Left kidney (tissue), 2 donors: ENCODE data around the gene AKAP12. TPM values are rescaled to one million over a fixed set of nuclear protein-coding genes. Genes with fewer than 3 reads are reported as not detected.
"Not testable (repeated sequence)": the region's sequence is repeated elsewhere in the genome, so short reads cannot be mapped to it uniquely, and the experiment has no call there.

ENCODE experiments used
- DNase-seq: peaks from one replicate; pipeline ENCODE4 v3.0.0-alpha.2; 2013
- polyA plus RNA-seq: library from polyadenylated mRNA; unstranded; fragments of 120-200 nt; gene quantifications from one replicate; pipeline ENCODE4 v1.2.1, GENCODE V29; 2013; ENCODE audit not compliant: insufficient read length

AKAP12 gene
- polyA plus RNA-seq, 1 donor, result 150 TPM

DNA sequence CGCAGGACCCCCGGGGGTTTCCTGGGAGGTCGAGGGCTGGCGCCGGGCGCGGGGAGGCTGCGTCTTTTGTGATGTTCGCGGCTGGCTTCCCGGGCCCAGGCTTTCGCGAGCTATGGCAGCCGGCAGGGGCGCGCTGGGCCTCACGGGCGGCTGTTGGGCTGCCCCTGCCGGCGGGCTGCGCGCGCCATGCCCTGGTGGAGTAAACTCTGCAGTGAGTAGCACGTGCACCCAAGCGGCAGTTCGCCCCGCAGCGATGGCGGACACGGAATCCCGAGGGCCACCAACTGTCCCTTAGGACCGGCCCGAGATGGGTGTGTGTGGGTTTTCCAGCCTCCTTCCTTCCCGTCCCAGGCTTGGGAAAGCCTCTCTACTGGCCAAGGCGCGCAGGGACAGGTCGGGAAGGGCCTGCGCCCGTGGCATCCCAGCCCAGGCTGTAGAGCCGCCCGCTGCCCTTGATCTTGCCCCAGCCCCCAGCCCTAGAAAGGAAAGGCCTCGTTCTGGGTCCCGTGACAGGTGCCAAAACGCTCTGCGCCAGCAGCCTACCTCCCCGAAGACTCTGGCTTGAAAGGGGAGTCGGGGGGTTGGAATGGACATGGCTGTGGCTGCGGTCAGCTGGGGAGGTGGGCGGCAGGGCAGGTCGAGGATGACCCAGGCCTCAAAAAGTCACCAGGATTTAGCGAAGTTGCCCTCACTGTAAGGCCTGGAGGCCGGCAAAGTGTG is 101.9 kb downstream of the AKAP12 start:
- DNase-seq, result no peak

DNA sequence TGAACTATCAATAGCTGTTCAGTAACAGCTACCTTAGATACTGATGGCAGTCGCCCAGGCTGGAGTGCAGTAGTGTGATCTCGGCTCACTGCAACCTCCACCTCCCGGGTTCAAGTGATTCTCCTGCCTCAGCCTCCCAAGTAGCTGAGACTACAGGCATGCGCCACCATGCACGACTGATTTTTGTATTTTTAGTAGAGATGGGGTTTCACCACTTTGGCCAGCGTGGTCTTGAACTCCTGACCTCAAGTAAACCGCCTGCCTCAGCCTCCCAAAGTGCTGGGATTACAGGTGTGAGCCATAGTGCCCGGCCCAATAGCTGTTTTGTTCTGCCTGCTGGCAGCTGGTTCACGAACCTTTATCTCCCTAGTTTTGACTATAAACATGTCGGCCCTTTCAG is 103.0 kb downstream of the AKAP12 start:
- DNase-seq, result not testable (repeated sequence)

DNA sequence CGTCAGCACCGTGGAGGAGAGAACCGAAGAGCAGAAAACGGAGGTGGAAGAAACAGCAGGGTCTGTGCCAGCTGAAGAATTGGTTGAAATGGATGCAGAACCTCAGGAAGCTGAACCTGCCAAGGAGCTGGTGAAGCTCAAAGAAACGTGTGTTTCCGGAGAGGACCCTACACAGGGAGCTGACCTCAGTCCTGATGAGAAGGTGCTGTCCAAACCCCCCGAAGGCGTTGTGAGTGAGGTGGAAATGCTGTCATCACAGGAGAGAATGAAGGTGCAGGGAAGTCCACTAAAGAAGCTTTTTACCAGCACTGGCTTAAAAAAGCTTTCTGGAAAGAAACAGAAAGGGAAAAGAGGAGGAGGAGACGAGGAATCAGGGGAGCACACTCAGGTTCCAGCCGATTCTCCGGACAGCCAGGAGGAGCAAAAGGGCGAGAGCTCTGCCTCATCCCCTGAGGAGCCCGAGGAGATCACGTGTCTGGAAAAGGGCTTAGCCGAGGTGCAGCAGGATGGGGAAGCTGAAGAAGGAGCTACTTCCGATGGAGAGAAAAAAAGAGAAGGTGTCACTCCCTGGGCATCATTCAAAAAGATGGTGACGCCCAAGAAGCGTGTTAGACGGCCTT is 110.0 kb downstream of the AKAP12 start:
- no peak for DNase-seq

DNA sequence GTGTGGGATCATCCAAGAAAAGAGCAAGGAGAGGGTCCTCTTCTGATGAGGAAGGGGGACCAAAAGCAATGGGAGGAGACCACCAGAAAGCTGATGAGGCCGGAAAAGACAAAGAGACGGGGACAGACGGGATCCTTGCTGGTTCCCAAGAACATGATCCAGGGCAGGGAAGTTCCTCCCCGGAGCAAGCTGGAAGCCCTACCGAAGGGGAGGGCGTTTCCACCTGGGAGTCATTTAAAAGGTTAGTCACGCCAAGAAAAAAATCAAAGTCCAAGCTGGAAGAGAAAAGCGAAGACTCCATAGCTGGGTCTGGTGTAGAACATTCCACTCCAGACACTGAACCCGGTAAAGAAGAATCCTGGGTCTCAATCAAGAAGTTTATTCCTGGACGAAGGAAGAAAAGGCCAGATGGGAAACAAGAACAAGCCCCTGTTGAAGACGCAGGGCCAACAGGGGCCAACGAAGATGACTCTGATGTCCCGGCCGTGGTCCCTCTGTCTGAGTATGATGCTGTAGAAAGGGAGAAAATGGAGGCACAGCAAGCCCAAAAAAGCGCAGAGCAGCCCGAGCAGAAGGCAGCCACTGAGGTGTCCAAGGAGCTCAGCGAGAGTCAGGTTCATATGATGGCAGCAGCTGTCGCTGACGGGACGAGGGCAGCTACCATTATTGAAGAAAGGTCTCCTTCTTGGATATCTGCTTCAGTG is 110.8 kb downstream of the AKAP12 start:
- no peak for DNase-seq

DNA sequence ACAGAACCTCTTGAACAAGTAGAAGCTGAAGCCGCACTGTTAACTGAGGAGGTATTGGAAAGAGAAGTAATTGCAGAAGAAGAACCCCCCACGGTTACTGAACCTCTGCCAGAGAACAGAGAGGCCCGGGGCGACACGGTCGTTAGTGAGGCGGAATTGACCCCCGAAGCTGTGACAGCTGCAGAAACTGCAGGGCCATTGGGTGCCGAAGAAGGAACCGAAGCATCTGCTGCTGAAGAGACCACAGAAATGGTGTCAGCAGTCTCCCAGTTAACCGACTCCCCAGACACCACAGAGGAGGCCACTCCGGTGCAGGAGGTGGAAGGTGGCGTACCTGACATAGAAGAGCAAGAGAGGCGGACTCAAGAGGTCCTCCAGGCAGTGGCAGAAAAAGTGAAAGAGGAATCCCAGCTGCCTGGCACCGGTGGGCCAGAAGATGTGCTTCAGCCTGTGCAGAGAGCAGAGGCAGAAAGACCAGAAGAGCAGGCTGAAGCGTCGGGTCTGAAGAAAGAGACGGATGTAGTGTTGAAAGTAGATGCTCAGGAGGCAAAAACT is 111.5 kb downstream of the AKAP12 start:
- DNase-seq, result no peak

DNA sequence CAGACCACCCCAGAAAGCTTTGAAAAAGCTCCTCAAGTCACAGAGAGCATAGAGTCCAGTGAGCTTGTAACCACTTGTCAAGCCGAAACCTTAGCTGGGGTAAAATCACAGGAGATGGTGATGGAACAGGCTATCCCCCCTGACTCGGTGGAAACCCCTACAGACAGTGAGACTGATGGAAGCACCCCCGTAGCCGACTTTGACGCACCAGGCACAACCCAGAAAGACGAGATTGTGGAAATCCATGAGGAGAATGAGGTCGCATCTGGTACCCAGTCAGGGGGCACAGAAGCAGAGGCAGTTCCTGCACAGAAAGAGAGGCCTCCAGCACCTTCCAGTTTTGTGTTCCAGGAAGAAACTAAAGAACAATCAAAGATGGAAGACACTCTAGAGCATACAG is 112.0 kb downstream of the AKAP12 start:
- no peak for DNase-seq

DNA sequence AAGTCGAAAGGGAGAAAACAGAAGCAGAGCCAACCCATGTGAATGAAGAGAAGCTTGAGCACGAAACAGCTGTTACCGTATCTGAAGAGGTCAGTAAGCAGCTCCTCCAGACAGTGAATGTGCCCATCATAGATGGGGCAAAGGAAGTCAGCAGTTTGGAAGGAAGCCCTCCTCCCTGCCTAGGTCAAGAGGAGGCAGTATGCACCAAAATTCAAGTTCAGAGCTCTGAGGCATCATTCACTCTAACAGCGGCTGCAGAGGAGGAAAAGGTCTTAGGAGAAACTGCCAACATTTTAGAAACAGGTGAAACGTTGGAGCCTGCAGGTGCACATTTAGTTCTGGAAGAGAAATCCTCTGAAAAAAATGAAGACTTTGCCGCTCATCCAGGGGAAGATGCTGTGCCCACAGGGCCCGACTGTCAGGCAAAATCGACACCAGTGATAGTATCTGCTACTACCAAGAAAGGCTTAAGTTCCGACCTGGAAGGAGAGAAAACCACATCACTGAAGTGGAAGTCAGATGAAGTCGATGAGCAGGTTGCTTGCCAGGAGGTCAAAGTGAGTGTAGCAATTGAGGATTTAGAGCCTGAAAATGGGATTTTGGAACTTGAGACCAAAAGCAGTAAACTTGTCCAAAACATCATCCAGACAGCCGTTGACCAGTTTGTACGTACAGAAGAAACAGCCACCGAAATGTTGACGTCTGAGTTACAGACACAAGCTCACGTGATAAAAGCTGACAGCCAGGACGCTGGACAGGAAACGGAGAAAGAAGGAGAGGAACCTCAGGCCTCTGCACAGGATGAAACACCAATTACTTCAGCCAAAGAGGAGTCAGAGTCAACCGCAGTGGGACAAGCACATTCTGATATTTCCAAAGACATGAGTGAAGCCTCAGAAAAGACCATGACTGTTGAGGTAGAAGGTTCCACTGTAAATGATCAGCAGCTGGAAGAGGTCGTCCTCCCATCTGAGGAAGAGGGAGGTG is 112.9 kb downstream of the AKAP12 start:
- no peak for DNase-seq

DNA sequence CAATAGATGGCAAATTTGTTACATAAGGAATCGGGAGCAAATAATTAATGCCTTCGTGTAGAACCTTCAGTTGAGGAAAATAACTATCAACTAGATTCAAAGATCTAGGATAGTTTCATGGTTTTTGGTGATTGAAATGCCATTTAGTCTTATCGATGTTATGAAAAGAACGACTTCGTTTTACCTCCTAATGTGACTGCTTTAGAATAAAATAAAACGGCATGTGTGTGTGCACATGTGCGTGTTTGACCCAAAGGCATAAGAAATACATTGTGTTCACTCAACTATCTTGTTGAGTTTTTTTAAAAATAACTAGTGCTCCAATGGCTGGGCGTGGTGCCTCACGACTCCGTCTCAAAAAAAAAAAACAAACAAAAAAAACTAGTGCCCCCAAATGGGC is 114.0 kb downstream of the AKAP12 start:
- no peak for DNase-seq

DNA sequence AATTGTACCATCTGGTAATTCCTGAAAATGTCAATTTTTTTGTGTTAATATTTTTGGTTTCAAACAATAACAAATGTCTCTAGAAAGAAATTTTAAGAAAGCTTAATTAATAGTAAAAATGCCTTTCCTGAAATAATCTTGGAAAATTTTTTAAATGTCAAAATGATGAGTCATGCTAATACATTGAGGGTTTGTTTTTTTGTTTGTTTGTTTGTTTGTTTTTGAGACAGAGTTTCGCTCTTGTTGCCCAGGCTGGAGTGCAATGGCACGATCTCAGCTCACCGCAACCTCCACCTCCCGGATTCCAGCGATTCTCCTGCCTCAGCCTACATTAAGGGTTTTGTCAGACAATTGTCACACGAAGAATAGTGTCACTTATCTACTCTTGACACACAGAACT is 117.2 kb downstream of the AKAP12 start:
- not testable (repeated sequence) for DNase-seq

DNA sequence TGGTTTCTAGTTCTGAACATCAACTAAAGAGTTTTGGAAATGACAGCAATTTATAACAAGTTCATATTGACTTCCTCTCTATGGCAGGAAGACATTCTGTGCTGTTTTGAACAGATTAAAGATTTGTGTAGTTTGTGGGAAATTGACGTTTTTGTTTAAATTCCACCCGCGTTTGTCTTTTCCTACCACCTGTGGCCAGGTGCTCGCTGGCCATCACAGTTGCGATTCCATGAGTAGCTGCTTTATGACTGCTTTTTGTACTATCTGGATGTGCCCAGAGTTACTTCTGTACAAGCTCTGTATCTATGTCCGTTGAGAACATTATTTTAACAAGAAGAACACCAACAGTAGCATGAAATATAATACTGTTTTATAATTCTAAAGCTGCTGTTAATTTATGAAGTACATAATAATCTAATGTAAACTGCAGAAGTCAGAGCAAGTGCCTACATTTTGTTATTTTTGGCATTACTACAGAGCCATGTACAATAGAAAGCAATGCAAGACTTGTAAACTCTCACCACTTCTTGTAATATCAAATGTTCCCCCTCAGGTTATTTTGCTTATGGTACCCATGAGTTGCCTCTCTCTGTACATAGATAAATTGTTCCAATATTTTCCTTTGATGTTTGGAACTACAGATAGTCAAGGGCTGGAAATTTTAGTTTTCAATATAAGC is 118.1 kb downstream of the AKAP12 start:
- no peak for DNase-seq

DNA sequence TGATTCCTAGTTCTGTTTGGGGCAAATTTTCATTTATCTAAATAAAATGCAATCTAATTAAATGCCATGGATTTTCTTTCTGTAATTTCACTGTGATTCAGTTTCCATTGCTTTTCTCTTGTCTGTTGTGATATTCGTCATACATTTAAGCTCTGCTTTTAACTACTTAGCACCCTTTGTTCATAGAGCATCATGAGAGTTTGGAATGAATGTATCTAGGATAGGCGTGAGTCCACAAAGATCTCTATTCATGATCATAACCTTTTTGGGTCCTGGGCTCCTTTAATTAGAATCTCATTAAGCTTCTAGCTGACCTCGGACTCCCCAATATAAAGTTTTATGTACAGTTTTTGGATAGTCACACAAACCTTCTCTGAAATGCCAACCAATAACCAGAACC is 118.7 kb downstream of the AKAP12 start:
- no peak for DNase-seq

DNA sequence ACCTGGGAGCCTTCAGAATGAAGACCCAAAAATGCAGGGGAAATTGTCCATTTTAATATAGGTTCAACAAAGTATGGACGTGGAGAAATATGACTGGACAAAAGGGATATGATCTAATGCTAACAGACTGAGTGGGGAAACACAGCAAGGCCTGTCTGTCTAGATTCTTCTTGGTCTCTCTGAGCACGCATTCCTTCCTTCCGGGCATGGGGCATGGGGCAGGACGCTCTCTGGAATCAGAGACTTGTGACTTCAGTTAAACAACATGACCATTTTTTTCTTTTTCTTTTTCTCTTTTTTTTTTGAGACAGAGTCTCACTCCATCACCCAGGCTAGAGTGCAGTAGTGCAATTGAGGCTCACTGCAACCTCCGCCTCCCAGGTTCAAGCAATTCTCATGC is 119.7 kb downstream of the AKAP12 start:
- DNase-seq, result no peak

DNA sequence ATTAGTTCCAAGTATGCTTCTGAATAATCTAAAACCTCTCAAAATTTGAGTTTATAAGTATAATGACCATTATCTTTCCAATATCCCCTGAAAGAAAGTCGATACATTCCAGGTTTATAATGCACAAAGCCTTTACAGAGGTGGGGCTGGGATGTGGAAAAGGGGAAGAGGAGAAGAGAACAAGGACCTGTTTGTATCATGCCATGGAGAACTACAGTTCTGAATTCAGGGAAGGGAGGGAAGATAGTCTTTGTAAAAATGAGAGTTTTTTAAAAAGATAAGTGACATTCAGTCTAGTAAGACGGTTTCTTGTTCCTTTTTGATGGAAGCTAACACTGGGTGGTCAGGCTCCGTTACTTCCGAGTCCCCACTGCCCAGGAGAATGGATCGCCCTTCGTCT is 125.5 kb downstream of the AKAP12 start:
- DNase-seq, result no peak

DNA sequence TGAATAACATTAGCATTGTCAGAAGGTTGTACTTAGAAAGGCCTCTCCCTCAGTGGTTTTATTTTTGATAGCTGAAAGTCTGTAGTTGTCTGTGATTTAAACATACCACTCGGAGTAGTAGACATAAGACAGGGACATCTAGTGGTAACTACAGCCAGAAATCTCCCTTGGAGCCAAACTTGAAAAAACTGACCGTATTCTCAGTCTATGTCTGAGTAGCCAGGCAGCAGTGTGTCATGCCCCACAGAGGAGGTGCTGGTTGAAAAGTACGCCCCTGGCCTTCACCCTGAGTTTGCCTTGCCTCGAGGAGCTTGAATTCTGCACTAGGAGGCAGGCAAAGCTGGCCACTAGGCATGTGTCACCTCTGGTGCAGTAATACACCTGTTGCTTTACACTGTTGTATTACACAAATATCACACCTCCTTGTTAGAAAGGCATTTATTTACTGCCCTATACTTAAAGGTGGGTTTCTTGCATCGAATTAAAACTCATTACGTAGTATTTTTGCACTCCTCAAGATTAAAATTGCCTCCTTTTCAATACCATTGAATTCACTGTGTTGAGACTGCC is 130.8 kb downstream of the AKAP12 start:
- DNase-seq, result peak; percentile 15

DNA sequence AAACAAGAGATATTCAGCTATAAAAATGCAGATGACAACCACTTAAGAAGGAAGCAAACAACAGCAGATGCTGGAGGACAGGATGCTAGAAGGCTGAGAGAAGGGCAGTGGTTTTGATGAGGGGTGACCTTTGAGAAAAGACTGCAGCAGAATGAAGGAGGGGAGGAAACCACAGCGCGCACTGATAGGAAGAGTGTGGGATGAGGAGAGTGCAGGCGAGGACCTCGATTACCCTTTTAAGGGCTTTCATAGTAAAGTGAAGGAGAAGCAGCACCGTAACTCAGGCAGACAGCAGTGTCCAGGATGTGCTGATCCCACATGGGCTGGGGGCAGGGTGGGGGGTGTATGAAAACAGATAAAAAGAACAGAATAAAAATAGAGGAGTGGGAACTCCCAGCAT is 132.4 kb downstream of the AKAP12 start:
- no peak for DNase-seq

DNA sequence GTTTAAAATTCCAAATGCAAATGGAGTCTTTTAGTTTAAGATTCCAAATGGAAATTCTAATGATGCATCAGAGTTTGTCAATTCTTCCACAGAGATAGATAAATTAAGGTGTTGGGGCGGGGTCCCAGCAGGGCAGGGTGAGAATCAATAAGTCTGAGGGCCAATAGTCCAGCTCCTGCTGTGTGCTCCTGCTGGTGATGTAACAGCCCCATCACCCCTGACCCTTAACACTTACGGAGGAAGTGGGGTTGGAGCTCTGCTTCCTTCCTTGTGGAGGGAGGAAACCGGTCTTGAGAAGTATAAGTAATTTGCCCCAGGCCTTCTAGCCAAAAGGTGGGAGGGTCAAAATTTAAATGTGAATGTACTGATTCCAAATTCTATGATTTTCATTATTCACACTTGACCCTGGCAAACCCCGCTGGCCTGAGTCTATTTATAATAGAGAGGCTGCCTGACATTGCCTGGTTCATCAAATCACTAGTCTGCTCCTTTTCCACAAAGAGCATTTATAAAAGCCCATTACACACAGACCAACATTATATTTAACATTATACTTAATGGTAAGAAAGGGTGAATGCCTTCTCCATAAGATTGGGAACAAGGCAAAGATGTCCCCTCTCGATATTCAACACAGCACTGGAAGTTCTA is 134.4 kb downstream of the AKAP12 start:
- no peak for DNase-seq

DNA sequence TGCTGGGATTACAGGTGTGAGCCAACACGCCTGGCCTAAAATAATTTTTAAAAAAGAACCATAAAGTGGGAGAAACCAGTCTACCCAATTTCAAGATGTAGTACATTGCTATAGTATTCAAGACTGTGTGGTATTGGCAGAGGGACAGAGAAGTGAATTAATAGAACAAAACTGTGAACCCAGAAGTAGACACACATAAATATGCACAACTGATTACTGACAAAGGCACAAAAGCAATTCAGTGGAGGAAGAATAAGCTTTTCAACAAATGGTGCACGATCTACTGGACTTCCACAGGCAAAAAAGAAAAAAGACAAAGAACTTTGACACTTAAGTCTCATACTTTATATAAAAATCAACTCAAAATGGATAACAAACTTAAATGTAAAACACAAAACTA is 136.1 kb downstream of the AKAP12 start:
- no peak for DNase-seq

DNA sequence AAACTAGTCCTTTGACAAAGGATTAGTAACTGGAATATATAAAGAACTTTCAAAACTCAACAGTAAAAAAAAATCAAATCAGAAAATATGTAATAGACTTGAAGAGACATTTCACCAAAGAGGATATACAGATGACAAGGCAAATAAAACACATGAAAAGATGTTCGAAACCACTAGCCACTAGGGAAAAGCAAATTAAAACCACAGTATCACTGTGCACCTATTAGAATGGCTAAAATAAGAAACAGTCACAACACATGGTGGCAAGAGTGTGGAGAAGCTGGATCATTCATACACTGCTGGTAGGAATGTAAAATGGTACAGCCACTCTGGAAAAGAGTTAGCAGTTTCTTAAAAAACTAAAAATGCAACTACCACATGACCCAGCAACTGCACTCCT is 136.7 kb downstream of the AKAP12 start:
- DNase-seq, result no peak

DNA sequence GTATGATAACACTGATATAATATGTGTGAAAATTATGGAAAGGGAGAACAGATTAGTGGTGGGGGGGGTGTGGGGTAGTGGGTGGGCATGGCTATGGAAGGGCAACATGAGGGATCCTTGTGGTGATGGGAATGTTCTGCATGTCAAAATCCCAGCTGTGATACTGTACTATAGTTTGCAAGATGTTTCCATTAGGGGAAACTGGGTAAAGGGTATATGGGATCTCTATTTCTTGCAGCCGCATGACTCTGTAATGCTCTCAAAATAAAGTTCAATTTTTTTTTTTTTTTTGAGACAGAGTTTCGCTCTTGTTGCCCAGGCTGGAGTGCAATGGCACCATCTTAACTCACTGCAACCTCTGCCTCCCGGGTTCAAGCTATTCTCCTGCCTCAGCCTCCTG is 137.3 kb downstream of the AKAP12 start:
- no peak for DNase-seq
